NT2/D1 (cell line): ENCODE results near the gene R3HDM4.
A peak's percentile ranks its signal among the peaks of the same experiment; 100 is the strongest.
"Not testable (repeated sequence)": the region's sequence is repeated elsewhere in the genome, so short reads cannot be mapped to it uniquely, and the experiment has no call there.

Experiments used
- DNase-seq: peaks from one replicate; pipeline ENCODE4 v3.0.0-alpha.2; 2011; ENCODE audit warnings: low read depth, low spot score
- H3K27me3 ChIP-seq: 2 replicates; pipeline ENCODE4 v1.6.0; 2011; ENCODE audit warnings: mild to moderate bottlenecking; ENCODE audit not compliant: insufficient read length, insufficient read depth
- H3K36me3 ChIP-seq: 2 replicates; pipeline ENCODE4 v1.6.1; 2011; ENCODE audit warnings: mild to moderate bottlenecking, low read length, mixed read lengths; ENCODE audit not compliant: insufficient read depth, insufficient read length
- H3K4me1 ChIP-seq: 2 replicates; pipeline ENCODE4 v1.5.1; 2011; ENCODE audit not compliant: insufficient read depth, insufficient read length
- H3K4me3 ChIP-seq: 2 replicates; pipeline ENCODE4 v1.5.1; 2011; ENCODE audit warnings: low read depth; ENCODE audit not compliant: insufficient read length
- H3K9ac ChIP-seq: 2 replicates; pipeline ENCODE4 v1.6.0; 2011; ENCODE audit warnings: low read depth; ENCODE audit not compliant: insufficient read length
- H3K9me3 ChIP-seq: 2 replicates; pipeline ENCODE4 v1.5.1; 2011; ENCODE audit warnings: mild to moderate bottlenecking, low read length; ENCODE audit not compliant: insufficient read depth
- SUZ12 ChIP-seq: IDR thresholded peaks from 2 replicates; pipeline ENCODE4 v1.6.1; 2011; ENCODE audit not compliant: insufficient read length, insufficient read depth; ENCODE audit errors: extremely low read depth
- YY1 ChIP-seq: IDR thresholded peaks from 2 replicates; pipeline ENCODE4 v1.6.1; 2011; ENCODE audit not compliant: insufficient read length, insufficient read depth
- ZNF274 ChIP-seq: IDR thresholded peaks from 2 replicates; pipeline ENCODE4 v1.6.1; 2011; ENCODE audit warnings: mild to moderate bottlenecking, low read depth, low read length

The R3HDM4 gene

GRCh38 chr19:855142-855541 is 57.9 kb downstream of the R3HDM4 start:
- Histone ChIP-seq H3K9me3 (no peaks in the 10 kb centered on the region), H3K36me3 (no peaks in the 10 kb centered on the region), H3K4me1 (peaks cover 13% of the 10 kb centered on the region), H3K9ac (no peak overlapping the region), H3K4me3 (no peak overlapping the region), H3K27me3 (no peaks in the 10 kb centered on the region)
- TF ChIP-seq YY1 (no peak), ZNF274 (no peak), SUZ12 (no peak)
- DNase-seq = no peak

GRCh38 chr19:854549-854948 is 58.5 kb downstream of the R3HDM4 start:
- TF ChIP-seq ZNF274 = no peak
- no peak for TF ChIP-seq YY1
- no peak for TF ChIP-seq SUZ12
- no peaks in the 10 kb centered on the region for H3K27me3 ChIP-seq

DNA sequence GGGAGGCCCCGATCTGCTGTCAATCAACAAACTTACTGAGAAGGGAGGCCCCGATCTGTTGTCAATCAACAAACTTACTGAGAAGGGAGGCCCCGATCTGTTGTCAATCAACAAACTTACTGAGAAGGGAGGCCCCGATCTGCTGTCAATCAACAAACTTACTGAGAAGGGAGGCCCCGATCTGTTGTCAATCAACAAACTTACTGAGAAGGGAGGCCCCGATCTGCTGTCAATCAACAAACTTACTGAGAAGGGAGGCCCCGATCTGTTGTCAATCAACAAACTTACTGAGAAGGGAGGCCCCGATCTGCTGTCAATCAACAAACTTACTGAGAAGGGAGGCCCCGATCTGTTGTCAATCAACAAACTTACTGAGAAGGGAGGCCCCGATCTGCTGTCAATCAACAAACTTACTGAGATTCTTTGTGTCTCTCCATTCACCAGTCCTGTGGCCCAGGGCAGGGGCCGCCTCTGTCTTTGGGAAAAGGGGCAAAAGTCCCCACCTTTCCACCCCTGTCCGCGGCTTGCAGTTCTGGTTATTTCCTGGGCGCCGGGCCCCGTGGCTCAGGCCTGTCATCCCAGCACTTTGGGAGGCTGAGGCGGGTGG is 59.3 kb downstream of the R3HDM4 start:
- H3K27me3 ChIP-seq, H3K36me3 ChIP-seq, H3K4me3 ChIP-seq, H3K4me1 ChIP-seq, H3K9ac ChIP-seq, H3K9me3 ChIP-seq, DNase-seq: not testable (repeated sequence)

More at GRCh38 chr19:854549-854948, 58.5 kb downstream of the R3HDM4 start:
- Histone ChIP-seq H3K36me3 (no peaks in the 10 kb centered on the region), H3K9ac (no peak overlapping the region), H3K4me3 (no peak overlapping the region), H3K9me3 (no peaks in the 10 kb centered on the region), H3K4me1 (peaks cover 12% of the 10 kb centered on the region)
- DNase-seq = no peak

GRCh38 chr19:853014-853585 is 59.9 kb downstream of the R3HDM4 start:
- no peak for DNase-seq
- H3K36me3 ChIP-seq = no peaks in the 10 kb centered on the region
- no peak overlapping the region for H3K9ac ChIP-seq
- no peak overlapping the region for H3K4me3 ChIP-seq
- H3K27me3 ChIP-seq = no peaks in the 10 kb centered on the region
- no peaks in the 10 kb centered on the region for H3K9me3 ChIP-seq
- H3K4me1 ChIP-seq = peaks cover 6% of the 10 kb centered on the region
- TF ChIP-seq SUZ12 = no peak
- no peak for TF ChIP-seq YY1
- no peak for TF ChIP-seq ZNF274

GRCh38 chr19:852136-853013 is 60.6 kb downstream of the R3HDM4 start, which contains the start of gene ELANE:
ELANE (plus strand) TSS chr19:852303; CDS start chr19:852329, 26 bp downstream.
- no peaks in the 10 kb centered on the region for H3K9me3 ChIP-seq
- TF ChIP-seq ZNF274 (no peak), SUZ12 (no peak), YY1 (no peak)
- no peak within 1 kb of the TSS for H3K9ac ChIP-seq
- H3K27me3 ChIP-seq = no peaks in the 10 kb centered on the region
- H3K4me1 ChIP-seq = peaks cover 9% of the 10 kb centered on the region
- H3K4me3 ChIP-seq = no peak within 1 kb of the TSS
- no peaks in the 10 kb centered on the region for H3K36me3 ChIP-seq
- DNase-seq = no peak

- Histone ChIP-seq H3K27me3 (no peaks in the 10 kb centered on the region), H3K4me3 (no peak overlapping the region), H3K36me3 (no peaks in the 10 kb centered on the region), H3K9ac (peak overlapping the region; percentile 71), H3K4me1 (peaks cover 13% of the 10 kb centered on the region), H3K9me3 (no peaks in the 10 kb centered on the region)
- TF ChIP-seq SUZ12 = no peak
- no peak for TF ChIP-seq YY1
- TF ChIP-seq ZNF274 = no peak
- no peak for DNase-seq
Measured at GRCh38 chr19:850979-851335, 62.1 kb downstream of the R3HDM4 start.
